K562 (cell line): Measurements from ENCODE around the gene PSMA6. TPM values are rescaled to one million over a fixed set of nuclear protein-coding genes. Genes with fewer than 3 reads are reported as not detected.

ENCODE experiments used
- ATAC-seq: fragments of 200-7000 bp; cut with Tn5 transposase; 3 replicates; pipeline ENCODE4 v1.9.1; 2020; ENCODE audit warnings: moderate library complexity
- BruUV-seq: library from RNA; stranded (reverse); fragments of 400-500 nt; replicated peaks from 2 replicates; lab custom pipeline; 2021; lab: Mats Ljungman, UMichigan
- CTCF ChIA-PET: fragments of 300-600 bp; formaldehyde crosslinking; extraction: SDS; loops from one replicate; lab custom pipeline; 2021; ENCODE audit warnings: low intra/inter-chr PET ratio; lab: Yijun Ruan, JAX
- POLR2A ChIA-PET: fragments of 300-600, 350-650 bp; sonication (Branson Sonifier 250); formaldehyde crosslinking; extraction: SDS; loops from one replicate; lab custom pipeline; 2021; ENCODE audit warnings: antibody characterized with exemption, inconsistent platforms; lab: Yijun Ruan, JAX
- DNase-seq, 4 experiments: peaks; one replicate each; pipeline versions ENCODE4 v3.0.0 to v3.0.0-alpha.2; 2011 to 2018; ENCODE audit warnings: low spot score in 3 of 4, mixed read lengths in 3 of 4; ENCODE audit errors: extremely low read depth in 1 of 4
- FAIRE-seq: peaks from 2 replicates; lab custom pipeline; 2011; peaks lifted over from hg19 to GRCh38; lab: Jason Lieb, UNC
- H2AFZ ChIP-seq: 2 replicates; pipeline ENCODE4 v1.6.0; 2011; ENCODE audit warnings: low read depth, low read length, control low read depth, inconsistent platforms
- H3K27ac ChIP-seq: fragments of 200-600 bp; 3 replicates; pipeline ENCODE4 v1.8.0; 2011; ENCODE audit warnings: low read depth, mild to moderate bottlenecking, control low read depth, inconsistent platforms, low read length, moderate library complexity, mixed read lengths; ENCODE audit errors: extremely low read depth
- H3K27me3 ChIP-seq, 2 experiments: fragments of 300-600 bp in 1 of 2; 2 replicates in 1 of 2; 3 replicates in 1 of 2; pipeline versions ENCODE4 v1.6.0 to v1.8.0; 2011; ENCODE audit warnings: inconsistent platforms in 2 of 2, low read length in 2 of 2, mild to moderate bottlenecking in 1 of 2, mixed read lengths in 1 of 2, moderate library complexity in 1 of 2; ENCODE audit not compliant: control insufficient read depth in 2 of 2, insufficient read depth in 2 of 2
- H3K36me3 ChIP-seq: fragments of 300-600 bp; 3 replicates; pipeline ENCODE4 v1.8.0; 2011; ENCODE audit warnings: mild to moderate bottlenecking, low read length, inconsistent platforms; ENCODE audit not compliant: control insufficient read depth, insufficient read depth
- H3K4me1 ChIP-seq, 2 experiments: fragments of 200-600 bp in 1 of 2; replicated peaks in 1 of 2; 2 replicates in 1 of 2; 3 replicates in 1 of 2; pipeline versions ENCODE4 v1.5.1 to v1.8.0; 2011; ENCODE audit warnings: inconsistent platforms in 2 of 2, low read length in 2 of 2, mild to moderate bottlenecking in 1 of 2, mixed read lengths in 1 of 2, moderate library complexity in 1 of 2; ENCODE audit not compliant: control insufficient read depth in 2 of 2, insufficient read depth in 2 of 2
- H3K4me2 ChIP-seq: 2 replicates; pipeline ENCODE4 v1.6.1; 2011; ENCODE audit warnings: low read length, control low read depth, inconsistent platforms, mixed read lengths; ENCODE audit not compliant: insufficient read depth
- H3K4me3 ChIP-seq: fragments of 200-600 bp; sonication (generic), shearing (Covaris generic); 2 replicates; pipeline ENCODE4 v1.5.1; 2016; ENCODE audit warnings: control low read depth, inconsistent platforms
- H3K79me2 ChIP-seq: fragments of 200-600 bp; 3 replicates; pipeline ENCODE4 v1.8.0; 2011; ENCODE audit warnings: low read length, inconsistent platforms; ENCODE audit not compliant: control insufficient read depth, insufficient read depth
- H3K9ac ChIP-seq, 2 experiments: 2 replicates each; pipeline versions ENCODE4 v1.6.0 to v1.6.1; 2011; ENCODE audit warnings: low read depth in 2 of 2, low read length in 2 of 2, control low read depth in 1 of 2, inconsistent platforms in 1 of 2, mild to moderate bottlenecking in 1 of 2, mixed read lengths in 1 of 2; ENCODE audit not compliant: insufficient read depth in 1 of 2
- H3K9me1 ChIP-seq: one replicate; pipeline ENCODE4 v1.6.0; 2011; ENCODE audit warnings: inconsistent platforms, mild to moderate bottlenecking, low read length, moderate library complexity; ENCODE audit not compliant: control insufficient read depth, insufficient read depth
- H3K9me3 ChIP-seq: replicated peaks from 2 replicates; pipeline ENCODE4 v1.5.1; 2011; ENCODE audit warnings: low read depth, low read length, inconsistent platforms; ENCODE audit not compliant: control insufficient read depth, insufficient read depth
- H4K20me1 ChIP-seq: replicated peaks from 2 replicates; pipeline ENCODE4 v1.6.1; 2011; ENCODE audit warnings: low read length, inconsistent platforms, mixed read lengths; ENCODE audit not compliant: control insufficient read depth, insufficient read depth
- CBFA2T3 ChIP-seq: fragments of 450-650 bp; IDR thresholded peaks from 2 replicates; pipeline ENCODE4 v1.6.1; 2017
- EP300 ChIP-seq: IDR thresholded peaks from 2 replicates; pipeline ENCODE4 v1.6.1; 2012; ENCODE audit warnings: low read length, improper control_type of control experiment
- EP400 ChIP-seq: fragments of 450-650 bp; IDR thresholded peaks from 2 replicates; pipeline ENCODE4 v1.6.1; 2017; ENCODE audit warnings: antibody characterized with exemption, mild to moderate bottlenecking, moderate library complexity
- GTF2A2 ChIP-seq: IDR thresholded peaks from 2 replicates; pipeline ENCODE4 v1.6.1; 2016; ENCODE audit warnings: mild to moderate bottlenecking, missing genetic modification characterization, missing compliant biosample characterization
- JUNB ChIP-seq: fragments of 450-650 bp; formaldehyde crosslinking; conservative IDR thresholded peaks from 2 replicates; pipeline ENCODE4 v1.4.0; 2020; ENCODE audit warnings: mild to moderate bottlenecking
- NEUROD1 ChIP-seq: fragments of 150-350 bp; IDR thresholded peaks from 2 replicates; pipeline ENCODE4 v1.6.1; 2014; ENCODE audit warnings: borderline replicate concordance, low read length, low read depth; ENCODE audit not compliant: partially characterized antibody
- ZNF561 ChIP-seq: fragments of 450-650 bp; formaldehyde crosslinking; conservative IDR thresholded peaks from 2 replicates; pipeline ENCODE4 v1.4.0; 2020; ENCODE audit warnings: mild to moderate bottlenecking, moderate library complexity
- WGBS: fragments of 100-300 bp; shearing (Covaris generic); methylation state at CpG from one replicate; pipeline ENCODE4 v1.1.6; 2016; ENCODE audit warnings: low coverage, mixed read lengths; ENCODE audit not compliant: insufficient coverage; ENCODE audit errors: missing lambda C conversion rate; 5-methylcytosine and 5-hydroxymethylcytosine counted together
- in situ Hi-C: fragments of 300-500 bp; cut with MboI; formaldehyde crosslinking; loops from 4 replicates; pipeline ENCODE4 v1.15.0; 2018; ENCODE audit warnings: inconsistent platforms, mixed read lengths
- intact Hi-C: fragments of 100-400 bp; cut with micrococcal nuclease; formaldehyde crosslinking; loops from 2 replicates; pipeline ENCODE4 v1.14.2; 2022
- polyA plus RNA-seq, 8 experiments: library from polyadenylated mRNA; depleted of rRNA in 4 of 8; stranded (reverse) in 5 of 8; unstranded in 3 of 8; fragments of >200 nt; fragmentation: Nextera tagmentation in 2 of 8; fragmentation: Illumina TruSeq in 1 of 8; extraction: Ambion mirVana in 2 of 8; extraction: Trizol in 1 of 8; gene quantifications; 2 replicates each; pipeline versions ENCODE4 v1.2.1 to v1.2.3, GENCODE V29; 2011 to 2014; ENCODE audit warnings: inconsistent platforms in 1 of 8, missing spikeins in 1 of 8
- total RNA-seq, 7 experiments: library from RNA; depleted of rRNA in 6 of 7; stranded (reverse); fragments of >200 nt in 6 of 7; fragmentation: Illumina TruSeq in 2 of 7; extraction: Trizol in 2 of 7; gene quantifications; 2 replicates each; pipeline versions ENCODE4 v1.2.1 to v1.2.3, GENCODE V29; 2011 to 2021; ENCODE audit warnings: low replicate concordance in 1 of 7
- TF ChIP-seq, protein P1 (sequence below), 2 experiments: fragments of 250-450 bp in 1 of 2; fragments of 450-650 bp in 1 of 2; sonication (Bioruptor Pico) in 1 of 2; IDR thresholded peaks; 2 replicates each; pipeline versions ENCODE4 v1.6.1 to v1.8.0; 2016 to 2021; ENCODE audit warnings: mild to moderate bottlenecking in 2 of 2, moderate library complexity in 2 of 2, missing compliant biosample characterization in 1 of 2, missing genetic modification characterization in 1 of 2
- TF ChIP-seq, protein P2 (sequence below): fragments of 450-650 bp; IDR thresholded peaks from 2 replicates; pipeline ENCODE4 v1.6.1; 2018; ENCODE audit not compliant: partially characterized antibody
- TF ChIP-seq, protein P3 (sequence below): fragments of 450-650 bp; IDR thresholded peaks from 2 replicates; pipeline ENCODE4 v1.6.1; 2017; ENCODE audit warnings: antibody characterized with exemption, mild to moderate bottlenecking
- TF ChIP-seq, protein P4 (sequence below): fragments of 450-650 bp; conservative IDR thresholded peaks from 2 replicates; pipeline ENCODE4 v1.6.1; 2016; ENCODE audit warnings: missing genetic modification characterization, low read depth, mild to moderate bottlenecking, missing compliant biosample characterization, moderate library complexity

The PSMA6 gene
- total and polyA plus RNA-seq, 9 of the 15 experiments (the other 6 are each of a cell fraction or from before 2014, with no cell fraction given), result 210 to 952 (median 288) TPM

DNA sequence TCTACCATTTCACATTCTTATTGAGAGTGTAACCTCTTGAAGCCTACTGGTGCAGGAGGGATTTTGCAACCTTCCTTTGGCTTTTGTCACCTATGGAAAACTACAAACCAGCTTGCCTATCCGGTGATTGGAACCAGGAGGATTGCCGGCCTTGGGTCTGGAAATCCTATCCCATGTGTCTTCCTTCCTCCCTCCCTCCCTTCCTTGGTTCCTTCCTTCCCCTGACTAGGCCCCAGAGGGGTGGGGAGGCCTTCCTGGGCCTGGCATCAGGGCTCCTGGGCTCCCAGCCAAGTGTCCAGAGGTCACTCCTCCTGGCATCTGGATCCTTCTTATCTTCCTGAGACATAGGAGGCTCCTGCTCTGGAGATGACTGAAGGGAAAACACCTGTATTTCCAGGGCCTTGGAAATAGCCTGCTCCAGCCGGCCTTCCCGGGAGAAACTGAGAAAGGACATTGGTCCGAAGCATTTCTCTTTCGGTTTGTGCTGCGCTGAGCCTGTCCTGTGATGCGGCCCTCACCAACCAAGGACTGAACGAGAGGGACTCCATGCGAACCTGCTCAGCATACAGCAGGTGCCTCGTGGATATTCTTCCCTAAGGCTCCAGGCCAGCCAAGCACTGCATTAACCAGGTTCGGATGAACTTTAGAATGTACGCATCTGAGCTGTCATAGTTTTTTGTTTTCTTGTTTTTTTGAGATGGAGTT is 43.4 kb downstream of the PSMA6 start:
- peak overlapping the region; percentile 97; the same call in 1 of the 2 replicates for H2AFZ ChIP-seq
- peak overlapping the region; percentile 81; the same call in 2 of the 3 replicates for H3K27ac ChIP-seq
- WGBS, result 79% methylated on average over 13 of the region's 13 CpGs
- H3K79me2 ChIP-seq, result no peaks in the 10 kb centered on the region
- CTCF ChIA-PET, result no interaction called here
- H3K9me1 ChIP-seq, result peaks cover 4% of the 10 kb centered on the region
- peak overlapping the region; percentile 1; the same call in 1 of the 2 replicates for H3K4me2 ChIP-seq
- peaks cover 43 to 59% of the 10 kb centered on the region in 2 experiments for H3K4me1 ChIP-seq
- no peaks in the 10 kb centered on the region for H3K27me3 ChIP-seq
- H3K4me3 ChIP-seq, result no peak overlapping the region
- in situ Hi-C loops, result no loop called here
- no peaks in the 10 kb centered on the region for H3K9me3 ChIP-seq
- FAIRE-seq, result no peak
- no peaks in the 10 kb centered on the region for H4K20me1 ChIP-seq
- H3K36me3 ChIP-seq, result no peaks in the 10 kb centered on the region
- POLR2A ChIA-PET, result no interaction called here
- no peak for DNase-seq
- BruUV-seq, result no TSS peak
- H3K9ac ChIP-seq, result peak overlapping the region; percentile 18 to 53; a peak in 2 of 4 replicates
- intact Hi-C loops, result no loop called here
- no peak for ATAC-seq
- TF ChIP-seq JUNB (CRISPR knock-in tag), result no peak
- no peak for TF ChIP-seq ZNF561
- TF ChIP-seq, protein P1, sequence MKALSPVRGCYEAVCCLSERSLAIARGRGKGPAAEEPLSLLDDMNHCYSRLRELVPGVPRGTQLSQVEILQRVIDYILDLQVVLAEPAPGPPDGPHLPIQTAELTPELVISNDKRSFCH (CRISPR knock-in tag; IDR thresholded peaks at IDR 0.05), result no peak
- TF ChIP-seq, protein P1 (tag; IDR thresholded peaks at IDR 0.05), result peak; percentile 68
- TF ChIP-seq EP300, result no peak
- TF ChIP-seq NEUROD1, result no peak
- TF ChIP-seq, protein P2, sequence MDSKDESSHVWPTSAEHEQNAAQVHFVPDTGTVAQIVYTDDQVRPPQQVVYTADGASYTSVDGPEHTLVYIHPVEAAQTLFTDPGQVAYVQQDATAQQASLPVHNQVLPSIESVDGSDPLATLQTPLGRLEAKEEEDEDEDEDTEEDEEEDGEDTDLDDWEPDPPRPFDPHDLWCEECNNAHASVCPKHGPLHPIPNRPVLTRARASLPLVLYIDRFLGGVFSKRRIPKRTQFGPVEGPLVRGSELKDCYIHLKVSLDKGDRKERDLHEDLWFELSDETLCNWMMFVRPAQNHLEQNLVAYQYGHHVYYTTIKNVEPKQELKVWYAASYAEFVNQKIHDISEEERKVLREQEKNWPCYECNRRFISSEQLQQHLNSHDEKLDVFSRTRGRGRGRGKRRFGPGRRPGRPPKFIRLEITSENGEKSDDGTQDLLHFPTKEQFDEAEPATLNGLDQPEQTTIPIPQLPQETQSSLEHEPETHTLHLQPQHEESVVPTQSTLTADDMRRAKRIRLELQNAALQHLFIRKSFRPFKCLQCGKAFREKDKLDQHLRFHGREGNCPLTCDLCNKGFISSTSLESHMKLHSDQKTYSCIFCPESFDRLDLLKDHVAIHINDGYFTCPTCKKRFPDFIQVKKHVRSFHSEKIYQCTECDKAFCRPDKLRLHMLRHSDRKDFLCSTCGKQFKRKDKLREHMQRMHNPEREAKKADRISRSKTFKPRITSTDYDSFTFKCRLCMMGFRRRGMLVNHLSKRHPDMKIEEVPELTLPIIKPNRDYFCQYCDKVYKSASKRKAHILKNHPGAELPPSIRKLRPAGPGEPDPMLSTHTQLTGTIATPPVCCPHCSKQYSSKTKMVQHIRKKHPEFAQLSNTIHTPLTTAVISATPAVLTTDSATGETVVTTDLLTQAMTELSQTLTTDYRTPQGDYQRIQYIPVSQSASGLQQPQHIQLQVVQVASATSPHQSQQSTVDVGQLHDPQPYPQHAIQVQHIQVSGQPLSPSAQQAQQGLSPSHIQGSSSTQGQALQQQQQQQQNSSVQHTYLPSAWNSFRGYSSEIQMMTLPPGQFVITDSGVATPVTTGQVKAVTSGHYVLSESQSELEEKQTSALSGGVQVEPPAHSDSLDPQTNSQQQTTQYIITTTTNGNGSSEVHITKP, result peak; percentile 81
- TF ChIP-seq, protein P3, sequence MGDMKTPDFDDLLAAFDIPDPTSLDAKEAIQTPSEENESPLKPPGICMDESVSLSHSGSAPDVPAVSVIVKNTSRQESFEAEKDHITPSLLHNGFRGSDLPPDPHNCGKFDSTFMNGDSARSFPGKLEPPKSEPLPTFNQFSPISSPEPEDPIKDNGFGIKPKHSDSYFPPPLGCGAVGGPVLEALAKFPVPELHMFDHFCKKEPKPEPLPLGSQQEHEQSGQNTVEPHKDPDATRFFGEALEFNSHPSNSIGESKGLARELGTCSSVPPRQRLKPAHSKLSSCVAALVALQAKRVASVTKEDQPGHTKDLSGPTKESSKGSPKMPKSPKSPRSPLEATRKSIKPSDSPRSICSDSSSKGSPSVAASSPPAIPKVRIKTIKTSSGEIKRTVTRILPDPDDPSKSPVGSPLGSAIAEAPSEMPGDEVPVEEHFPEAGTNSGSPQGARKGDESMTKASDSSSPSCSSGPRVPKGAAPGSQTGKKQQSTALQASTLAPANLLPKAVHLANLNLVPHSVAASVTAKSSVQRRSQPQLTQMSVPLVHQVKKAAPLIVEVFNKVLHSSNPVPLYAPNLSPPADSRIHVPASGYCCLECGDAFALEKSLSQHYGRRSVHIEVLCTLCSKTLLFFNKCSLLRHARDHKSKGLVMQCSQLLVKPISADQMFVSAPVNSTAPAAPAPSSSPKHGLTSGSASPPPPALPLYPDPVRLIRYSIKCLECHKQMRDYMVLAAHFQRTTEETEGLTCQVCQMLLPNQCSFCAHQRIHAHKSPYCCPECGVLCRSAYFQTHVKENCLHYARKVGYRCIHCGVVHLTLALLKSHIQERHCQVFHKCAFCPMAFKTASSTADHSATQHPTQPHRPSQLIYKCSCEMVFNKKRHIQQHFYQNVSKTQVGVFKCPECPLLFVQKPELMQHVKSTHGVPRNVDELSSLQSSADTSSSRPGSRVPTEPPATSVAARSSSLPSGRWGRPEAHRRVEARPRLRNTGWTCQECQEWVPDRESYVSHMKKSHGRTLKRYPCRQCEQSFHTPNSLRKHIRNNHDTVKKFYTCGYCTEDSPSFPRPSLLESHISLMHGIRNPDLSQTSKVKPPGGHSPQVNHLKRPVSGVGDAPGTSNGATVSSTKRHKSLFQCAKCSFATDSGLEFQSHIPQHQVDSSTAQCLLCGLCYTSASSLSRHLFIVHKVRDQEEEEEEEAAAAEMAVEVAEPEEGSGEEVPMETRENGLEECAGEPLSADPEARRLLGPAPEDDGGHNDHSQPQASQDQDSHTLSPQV, result peak; percentile 73; the same call in 1 of the 2 replicates
- peak; percentile 54 for TF ChIP-seq GTF2A2
- no peak for TF ChIP-seq EP400
- peak; percentile 25; the same call in 1 of the 2 replicates for TF ChIP-seq CBFA2T3
- TF ChIP-seq, protein P4, sequence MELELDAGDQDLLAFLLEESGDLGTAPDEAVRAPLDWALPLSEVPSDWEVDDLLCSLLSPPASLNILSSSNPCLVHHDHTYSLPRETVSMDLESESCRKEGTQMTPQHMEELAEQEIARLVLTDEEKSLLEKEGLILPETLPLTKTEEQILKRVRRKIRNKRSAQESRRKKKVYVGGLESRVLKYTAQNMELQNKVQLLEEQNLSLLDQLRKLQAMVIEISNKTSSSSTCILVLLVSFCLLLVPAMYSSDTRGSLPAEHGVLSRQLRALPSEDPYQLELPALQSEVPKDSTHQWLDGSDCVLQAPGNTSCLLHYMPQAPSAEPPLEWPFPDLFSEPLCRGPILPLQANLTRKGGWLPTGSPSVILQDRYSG, result 0 out of 2 replicates have a peak, but pooled peaks have one; percentile 43
